ENCODE results near the gene PSD2. TPM values are rescaled to one million over a fixed set of nuclear protein-coding genes. Genes with fewer than 3 reads are reported as not detected.

PSD2 gene
- total RNA-seq, 1 donor from 2014 or later: not detected

GRCh38 chr5:139841549-139841948 lies 45.9 kb downstream of the PSD2 start:
- Histone ChIP-seq H3K9me3 (no peaks in the 10 kb centered on the region), H3K4me1 (peaks cover 4% of the 10 kb centered on the region), H3K27ac (no peak overlapping the region), H3K36me3 (no peaks in the 10 kb centered on the region), H3K4me3 (no peak overlapping the region), H3K27me3 (peaks cover 3% of the 10 kb centered on the region)
- no peak for TF ChIP-seq CTCF (IDR thresholded peaks at IDR 0.05)
- intact Hi-C loops (cut with DNase I): no loop called here
- no peak for DNase-seq
- ATAC-seq: no peak

- ATAC-seq: no peak
Observed at GRCh38 chr5:139842321-139842720, 46.7 kb downstream of the PSD2 start.

GRCh38 chr5:139843991-139844390 lies 48.4 kb downstream of the PSD2 start:
- intact Hi-C loops (cut with DNase I): no loop called here
- Histone ChIP-seq H3K36me3 (no peaks in the 10 kb centered on the region), H3K4me1 (peaks cover 13% of the 10 kb centered on the region), H3K4me3 (no peak overlapping the region), H3K9me3 (no peaks in the 10 kb centered on the region), H3K27me3 (peaks cover 9% of the 10 kb centered on the region), H3K27ac (no peak overlapping the region)
- TF ChIP-seq CTCF (IDR thresholded peaks at IDR 0.05): no peak
- DNase-seq (no peak), ATAC-seq (no peak)

More at GRCh38 chr5:139842321-139842720, 46.7 kb downstream of the PSD2 start:
- Histone ChIP-seq H3K4me3 (no peak overlapping the region), H3K27me3 (peaks cover 9% of the 10 kb centered on the region), H3K36me3 (no peaks in the 10 kb centered on the region), H3K9me3 (no peaks in the 10 kb centered on the region), H3K27ac (no peak overlapping the region), H3K4me1 (peaks cover 7% of the 10 kb centered on the region)
- intact Hi-C loops (cut with DNase I): no loop called here
- peak; percentile 30 for DNase-seq
- no peak for TF ChIP-seq CTCF (IDR thresholded peaks at IDR 0.05)

- peaks cover 9% of the 10 kb centered on the region for H3K27me3 ChIP-seq
- H3K27ac ChIP-seq: no peak overlapping the region
- intact Hi-C loops (cut with DNase I): no loop called here
- ATAC-seq (peak; percentile 66), DNase-seq (peak; percentile 86)
- no peaks in the 10 kb centered on the region for H3K9me3 ChIP-seq
- no peak overlapping the region for H3K4me3 ChIP-seq
- H3K4me1 ChIP-seq: peaks cover 13% of the 10 kb centered on the region
- no peaks in the 10 kb centered on the region for H3K36me3 ChIP-seq
- TF ChIP-seq CTCF (IDR thresholded peaks at IDR 0.05): peak; percentile 78
Observed at GRCh38 chr5:139844472-139845145, 49.0 kb downstream of the PSD2 start.

- ATAC-seq (no peak), DNase-seq (peak; percentile 51)
- Histone ChIP-seq H3K27me3 (peaks cover 9% of the 10 kb centered on the region), H3K36me3 (no peaks in the 10 kb centered on the region), H3K9me3 (no peaks in the 10 kb centered on the region), H3K4me1 (peaks cover 13% of the 10 kb centered on the region), H3K27ac (no peak overlapping the region), H3K4me3 (no peak overlapping the region)
- intact Hi-C loops (cut with DNase I): no loop called here
- TF ChIP-seq CTCF (IDR thresholded peaks at IDR 0.05): no peak
Observed at GRCh38 chr5:139845846-139846681, 50.5 kb downstream of the PSD2 start.
